Heart left ventricle (tissue), 16 donors: ENCODE data around the gene ETV6. TPM values are rescaled to one million over a fixed set of nuclear protein-coding genes. Genes with fewer than 3 reads are reported as not detected.

Source experiments
- ATAC-seq, 4 donors: fragments of 200-7000 bp; cut with Tn5 transposase; one replicate each; pipeline ENCODE4 v1.9.1; 2020 to 2022; ENCODE audit warnings: moderate library complexity in 4 of 4, mild to moderate bottlenecking in 3 of 4, moderate number of reproducible peaks in 1 of 4
- DNase-seq, 5 donors: peaks; one replicate each; pipeline ENCODE4 v3.0.0-alpha.2; 2020
- H3K27ac ChIP-seq, 12 donors: fragments of 200-600 bp; sonication (generic) in 4 of 12; one replicate each; pipeline versions ENCODE4 v1.5.0 to v1.8.0; 2016 to 2022; ENCODE audit warnings: mild to moderate bottlenecking in 2 of 12
- H3K27me3 ChIP-seq, 9 donors: fragments of 200-600 bp; sonication (generic) in 2 of 9; one replicate each; pipeline versions ENCODE4 v1.5.1 to v1.8.0; 2016 to 2022; ENCODE audit warnings: mild to moderate bottlenecking in 3 of 9
- H3K36me3 ChIP-seq, 9 donors: fragments of 200-600 bp; sonication (generic) in 2 of 9; one replicate each; pipeline versions ENCODE4 v1.5.0 to v1.8.0; 2018 to 2022; ENCODE audit warnings: mild to moderate bottlenecking in 2 of 9
- H3K4me1 ChIP-seq, 12 donors: fragments of 200-600 bp; sonication (generic) in 4 of 12; one replicate each; pipeline versions ENCODE4 v1.5.0 to v1.8.0; 2016 to 2022; ENCODE audit warnings: mild to moderate bottlenecking in 3 of 12
- H3K4me3 ChIP-seq, 12 donors: fragments of 200-600 bp; sonication (generic) in 4 of 12; one replicate each; pipeline versions ENCODE4 v1.5.0 to v1.8.0; 2017 to 2022; ENCODE audit warnings: mild to moderate bottlenecking in 9 of 12, moderate library complexity in 4 of 12
- H3K9me3 ChIP-seq, 12 donors: fragments of 200-600 bp; sonication (generic) in 4 of 12; one replicate each; pipeline versions ENCODE4 v1.5.0 to v1.8.0; 2016 to 2022; ENCODE audit warnings: mild to moderate bottlenecking in 1 of 12
- CTCF ChIP-seq, 12 donors: fragments of 200-600 bp; sonication (generic) in 4 of 12; IDR thresholded peaks; one replicate each; pipeline versions ENCODE4 v1.5.0 to v1.8.0; 2018 to 2022; ENCODE audit warnings: antibody characterized with exemption in 12 of 12, mild to moderate bottlenecking in 5 of 12
- POLR2A ChIP-seq, 2 donors: fragments of 450-650 bp; IDR thresholded peaks; one replicate each; pipeline ENCODE4 v1.6.1; 2017; ENCODE audit warnings: antibody characterized with exemption in 2 of 2, mild to moderate bottlenecking in 2 of 2, moderate library complexity in 2 of 2
- WGBS, 4 donors: extraction: QIAGEN DNeasy Blood & Tissue Kit in 2 of 4; methylation state at CpG; one replicate each; pipeline versions ENCODE4 v1.1.5 to v1.1.7; 2013 to 2018; 5-methylcytosine and 5-hydroxymethylcytosine counted together
- intact Hi-C, 10 donors: fragments of 100-400 bp; cut with DNase I; formaldehyde crosslinking; loops; one replicate each; pipeline versions ENCODE4 v1.11.1 to v1.14.2; 2022
- polyA plus RNA-seq, 2 donors: library from polyadenylated mRNA; stranded (reverse); fragments of 200-250 nt; gene quantifications; one replicate each; pipeline ENCODE4 v1.2.3, GENCODE V29; 2013
- total RNA-seq, 9 donors: library from RNA; depleted of rRNA in 2 of 9; stranded (reverse); fragments of >200 nt in 2 of 9; fragmentation: NEBNext Ultra II Directional in 3 of 9; extraction: Animal tissue kit (Norgen Biotek cat#: 25700) in 3 of 9; gene quantifications; one replicate each; pipeline versions ENCODE4 v1.1.0 to v1.2.4, GENCODE V29; 2016 to 2023
- donor health status: ischemic (EF 13 %, LVEDD 7.1; RV severe dilation, severe dysfunction).
- donor health status: healthy with polysubstance abuse.
- donor health status: DM: no; HTN: yes; CAD: no.
- donor health status: DM: no; HTN: no; CAD: no.
- donor health status: ischemic (EF 25% LVEDD 6.9; RV normal size, moderate dysfunction).
- donor health status: ischemic (EF 25% LVEDD 5.7; RV mildly dilated, moderate dysfunction).
- donor health status: healthy.
- donor health status: DM: yes; HTN: yes; CAD: no.
- donor health status: ischemic (EF 35%, LVEDD 5.7; RV mildly dilated, moderate dysfunction).
- donor health status: nonischemic (EF 11% LVEDD 7.7; RV severe dilation, severe dysfunction).
- donor health status: DM: yes; HTN: yes; CAD: no.
- donor health status: PGD.
- donor health status: ischemic (EF 29% LVEDD 5.4; RV normal size, mild dysfunction).
- donor health status: nonischemic (EF 23%, LVEDD 6.1; RV moderate dilation, normal function).

ETV6 gene
- total and polyA plus RNA-seq, 11 donors: 3.9 to 37.3 (median 12.4) TPM

GRCh38 chr12:11710906-11711305 is 61.4 kb downstream of the ETV6 start:
- H3K4me1 ChIP-seq: peaks cover 0 to 92% (median 33%) of the 10 kb centered on the region in 12 donors
- 59 to 69% (median 64%) methylated on average over 3 of the region's 3 CpGs for WGBS, 4 donors
- no peak for ATAC-seq
- no peak for DNase-seq
- H3K27ac ChIP-seq: peak overlapping the region in 2 of 12 donors; percentile 44 to 80
- H3K27me3 ChIP-seq: no peaks in the 10 kb centered on the region
- H3K4me3 ChIP-seq: no peak overlapping the region
- intact Hi-C loops: no loop called here
- no peak for TF ChIP-seq CTCF (IDR thresholded peaks at IDR 0.05)
- no peak for TF ChIP-seq POLR2A (IDR thresholded peaks at IDR 0.05)
- no peaks in the 10 kb centered on the region for H3K9me3 ChIP-seq
- H3K36me3 ChIP-seq: peaks cover 0 to 18% (median 0%) of the 10 kb centered on the region in 9 donors

- Histone ChIP-seq H3K9me3 (no peaks in the 10 kb centered on the region), H3K27me3 (no peaks in the 10 kb centered on the region), H3K4me3 (no peak overlapping the region), H3K4me1 (peaks cover 0 to 89% (median 25%) of the 10 kb centered on the region in 12 donors), H3K36me3 (peaks cover 0 to 18% (median 0%) of the 10 kb centered on the region in 9 donors), H3K27ac (peak overlapping the region in 2 of 12 donors; percentile 44 to 80)
- intact Hi-C loops: no loop called here
- ATAC-seq (no peak), DNase-seq (no peak)
- TF ChIP-seq POLR2A (IDR thresholded peaks at IDR 0.05) (no peak), CTCF (IDR thresholded peaks at IDR 0.05) (no peak)
- 84 to 86% (median 85%) methylated on average over 9 of the region's 9 CpGs for WGBS, 4 donors
Observed at GRCh38 chr12:11711651-11712327, 62.3 kb downstream of the ETV6 start.

- H3K4me1 ChIP-seq: peaks cover 0 to 88% (median 18%) of the 10 kb centered on the region in 12 donors
- intact Hi-C loops: no loop called here
- H3K27ac ChIP-seq: no peak overlapping the region
- H3K27me3 ChIP-seq: no peaks in the 10 kb centered on the region
- ATAC-seq (no peak), DNase-seq (no peak)
- WGBS, 4 donors: 96 to 99% (median 97%) methylated on average over 6 of the region's 6 CpGs
- no peaks in the 10 kb centered on the region for H3K9me3 ChIP-seq
- H3K36me3 ChIP-seq: peaks cover 0 to 13% (median 0%) of the 10 kb centered on the region in 9 donors
- no peak overlapping the region for H3K4me3 ChIP-seq
- TF ChIP-seq CTCF (IDR thresholded peaks at IDR 0.05): no peak
- no peak for TF ChIP-seq POLR2A (IDR thresholded peaks at IDR 0.05)
Observed at GRCh38 chr12:11712491-11712890, 63.0 kb downstream of the ETV6 start.

GRCh38 chr12:11713202-11713601 is 63.7 kb downstream of the ETV6 start:
- DNase-seq: no peak
- H3K36me3 ChIP-seq: peaks cover 0 to 7% (median 0%) of the 10 kb centered on the region in 9 donors
- TF ChIP-seq POLR2A (IDR thresholded peaks at IDR 0.05): no peak
- no peaks in the 10 kb centered on the region for H3K27me3 ChIP-seq
- 84 to 96% (median 93%) methylated on average over 4 of the region's 4 CpGs for WGBS, 4 donors
- no peaks in the 10 kb centered on the region for H3K9me3 ChIP-seq
- H3K4me1 ChIP-seq: peaks cover 0 to 90% (median 15%) of the 10 kb centered on the region in 12 donors
- H3K27ac ChIP-seq: no peak overlapping the region
- H3K4me3 ChIP-seq: no peak overlapping the region
- no peak for ATAC-seq
- intact Hi-C loops: no loop called here
